GM12891 (cell line): ENCODE results near the gene UPF1.

ENCODE experiments used
- PAX5 ChIP-seq: IDR thresholded peaks from 2 replicates; pipeline ENCODE4 v1.6.1; 2011; ENCODE audit warnings: low read length, moderate library complexity, mild to moderate bottlenecking; ENCODE audit not compliant: insufficient read depth, severe bottlenecking
- POLR2A ChIP-seq: IDR thresholded peaks from 2 replicates; pipeline ENCODE4 v1.6.1; 2011; ENCODE audit warnings: low read depth, low read length, control low read depth
- POLR2AphosphoS5 ChIP-seq: IDR thresholded peaks from 2 replicates; pipeline ENCODE4 v1.6.1; 2011; ENCODE audit warnings: low read depth, low read length, control low read depth
- TAF1 ChIP-seq: IDR thresholded peaks from 2 replicates; pipeline ENCODE4 v1.6.1; 2011; ENCODE audit warnings: low read depth, low read length, control low read depth

- TF ChIP-seq POLR2A (no peak), POLR2AphosphoS5 (no peak), PAX5 (no peak), TAF1 (no peak)
Measured at GRCh38 chr19:18866800-18867123, 35.0 kb downstream of the UPF1 start.
